GM04504 (cell line): ENCODE results near the gene LTO1.

Experiments used
- DNase-seq: peaks from one replicate; pipeline ENCODE4 v3.0.0-alpha.2; 2012; ENCODE audit warnings: low read depth

LTO1 gene

DNA sequence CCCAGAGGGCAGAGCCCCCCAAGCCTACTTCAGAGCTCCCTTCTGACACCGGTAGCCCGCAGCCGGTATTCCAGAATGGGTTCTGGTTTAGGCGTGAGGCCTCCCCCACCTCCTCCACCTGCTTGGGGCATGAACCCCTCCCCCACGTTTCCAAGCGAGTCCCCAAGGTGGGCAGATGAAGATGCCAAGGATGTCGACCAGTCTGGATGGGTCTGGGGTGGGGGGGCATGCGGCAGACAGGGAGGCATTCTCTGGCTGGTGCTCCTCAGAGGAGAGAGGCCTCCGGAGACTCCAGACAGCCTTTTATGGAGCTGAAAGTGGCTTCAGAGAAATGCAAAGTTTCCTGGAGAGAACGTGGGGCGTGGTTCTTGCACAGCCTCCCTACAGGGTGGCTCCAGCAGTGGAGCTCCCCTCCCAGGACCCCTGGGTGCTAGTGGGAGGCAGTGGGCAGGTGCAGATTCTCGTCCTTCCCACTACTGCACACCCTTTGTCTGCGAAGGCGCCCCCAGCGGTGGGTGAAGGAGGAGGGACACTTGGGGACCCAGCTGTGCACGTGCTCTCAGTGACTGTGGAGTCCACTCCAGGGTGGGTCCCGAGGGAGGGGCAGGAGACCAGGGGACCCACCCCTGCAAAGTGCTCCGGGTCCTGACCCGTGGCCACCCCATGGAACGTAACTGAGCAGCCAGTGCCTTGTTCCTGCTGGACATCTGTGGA is 30.0 kb downstream of the LTO1 start:
- DNase-seq: no peak

DNA sequence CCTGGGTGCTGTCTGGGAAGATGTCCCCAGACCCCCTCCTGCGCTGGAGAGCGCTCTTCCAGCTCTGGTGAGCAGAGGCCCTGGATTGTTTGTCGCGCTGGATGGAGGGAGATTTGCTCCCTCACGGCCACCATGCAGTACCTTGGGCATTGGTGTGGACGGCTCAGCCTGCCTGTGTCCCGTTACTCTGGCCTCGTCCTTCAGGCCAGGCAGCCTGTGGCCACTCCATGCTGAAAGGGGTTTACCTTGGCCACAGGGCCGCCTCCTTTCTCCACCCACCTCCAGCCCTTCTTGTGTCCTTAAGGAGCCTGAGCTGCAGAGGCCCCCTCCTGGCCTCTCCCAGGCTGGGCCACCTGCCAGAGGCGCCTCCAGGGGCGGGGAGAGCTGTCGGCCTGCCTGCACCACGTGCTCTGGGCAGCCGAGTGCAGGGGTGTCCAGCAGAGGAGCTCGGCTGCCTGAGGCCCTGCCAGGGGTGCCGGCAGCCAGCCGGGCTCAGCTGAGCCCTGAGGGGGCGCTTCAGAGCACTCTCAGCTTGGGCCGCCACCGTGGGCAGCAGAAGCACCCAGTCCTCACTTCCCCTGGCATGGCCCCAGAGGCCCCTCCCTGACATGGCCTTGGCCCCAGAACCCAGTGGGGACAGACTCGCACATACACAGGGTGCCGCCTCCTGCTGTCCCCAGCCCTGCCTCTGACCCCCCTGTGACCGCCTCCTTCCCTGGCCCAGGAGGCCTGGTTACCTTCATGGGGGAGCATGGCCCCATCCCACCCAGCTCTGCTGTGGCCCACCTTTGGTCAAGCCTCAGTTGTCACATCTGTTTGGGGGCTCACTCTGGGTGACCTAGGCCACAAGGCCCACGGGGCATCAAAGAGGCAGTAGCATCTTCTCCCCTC is 30.8 kb downstream of the LTO1 start:
- peak; percentile 74 for DNase-seq

DNA sequence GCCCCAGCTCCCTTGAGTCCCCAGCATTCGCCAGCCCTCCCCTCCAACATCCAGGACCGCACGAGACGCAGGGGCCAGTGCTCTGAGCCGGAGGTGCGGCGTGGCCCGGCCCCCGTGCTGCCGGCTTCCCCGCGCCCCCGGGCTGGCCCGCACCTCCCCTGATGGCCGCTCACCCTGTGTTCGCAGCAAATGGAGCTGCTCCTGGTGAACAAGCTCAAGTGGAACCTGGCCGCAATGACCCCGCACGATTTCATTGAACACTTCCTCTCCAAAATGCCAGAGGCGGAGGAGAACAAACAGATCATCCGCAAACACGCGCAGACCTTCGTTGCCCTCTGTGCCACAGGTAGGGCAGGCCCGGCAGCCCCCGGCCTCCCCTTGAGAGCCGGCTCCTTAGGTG is 31.5 kb downstream of the LTO1 start:
- DNase-seq: no peak

DNA sequence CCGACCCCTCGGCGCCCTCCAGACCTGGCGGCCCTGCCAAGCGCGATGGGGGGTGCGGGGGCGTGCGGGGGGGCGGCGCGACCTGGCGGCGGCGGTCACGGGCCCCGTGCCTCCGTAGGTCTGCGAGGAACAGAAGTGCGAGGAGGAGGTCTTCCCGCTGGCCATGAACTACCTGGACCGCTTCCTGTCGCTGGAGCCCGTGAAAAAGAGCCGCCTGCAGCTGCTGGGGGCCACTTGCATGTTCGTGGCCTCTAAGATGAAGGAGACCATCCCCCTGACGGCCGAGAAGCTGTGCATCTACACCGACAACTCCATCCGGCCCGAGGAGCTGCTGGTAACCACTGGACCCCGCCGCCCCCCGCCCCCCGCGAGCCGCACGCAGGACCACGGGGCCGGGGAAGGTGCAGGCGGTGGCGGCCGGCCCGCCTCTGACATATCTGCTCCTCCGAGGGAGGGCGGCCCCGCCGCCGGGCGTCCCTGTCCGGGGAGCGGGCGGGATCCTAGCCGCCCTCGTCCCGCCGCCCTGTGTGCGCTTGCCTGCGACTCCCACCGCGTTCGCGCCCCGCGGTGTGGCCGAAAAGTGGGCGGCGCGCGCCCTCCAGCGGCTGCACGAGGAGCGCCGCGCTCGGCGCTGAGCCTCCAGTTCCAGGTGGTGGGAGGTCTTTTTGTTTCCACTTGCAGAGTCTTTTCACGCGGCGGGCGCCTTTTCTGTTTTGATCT is 32.1 kb downstream of the LTO1 start:
- DNase-seq: peak; percentile 53

DNA sequence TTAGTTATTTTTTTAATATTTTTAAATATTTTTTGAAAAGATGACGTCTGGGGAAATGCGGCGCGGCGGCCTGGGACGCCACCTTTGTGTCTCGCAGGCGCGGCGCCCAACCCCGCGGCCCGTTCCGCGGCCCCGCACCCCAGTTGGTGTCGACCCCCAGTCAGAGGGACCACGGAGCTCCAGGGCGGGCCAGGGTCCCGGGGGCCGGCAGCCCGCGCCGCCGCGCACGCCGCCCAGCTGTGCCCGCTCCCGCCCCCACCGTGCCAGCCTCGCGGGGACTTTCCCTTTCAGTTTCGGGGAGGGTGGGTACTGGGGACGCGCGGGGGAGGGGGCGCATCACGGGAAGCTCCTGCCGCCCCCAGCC is 32.6 kb downstream of the LTO1 start:
- no peak for DNase-seq

DNA sequence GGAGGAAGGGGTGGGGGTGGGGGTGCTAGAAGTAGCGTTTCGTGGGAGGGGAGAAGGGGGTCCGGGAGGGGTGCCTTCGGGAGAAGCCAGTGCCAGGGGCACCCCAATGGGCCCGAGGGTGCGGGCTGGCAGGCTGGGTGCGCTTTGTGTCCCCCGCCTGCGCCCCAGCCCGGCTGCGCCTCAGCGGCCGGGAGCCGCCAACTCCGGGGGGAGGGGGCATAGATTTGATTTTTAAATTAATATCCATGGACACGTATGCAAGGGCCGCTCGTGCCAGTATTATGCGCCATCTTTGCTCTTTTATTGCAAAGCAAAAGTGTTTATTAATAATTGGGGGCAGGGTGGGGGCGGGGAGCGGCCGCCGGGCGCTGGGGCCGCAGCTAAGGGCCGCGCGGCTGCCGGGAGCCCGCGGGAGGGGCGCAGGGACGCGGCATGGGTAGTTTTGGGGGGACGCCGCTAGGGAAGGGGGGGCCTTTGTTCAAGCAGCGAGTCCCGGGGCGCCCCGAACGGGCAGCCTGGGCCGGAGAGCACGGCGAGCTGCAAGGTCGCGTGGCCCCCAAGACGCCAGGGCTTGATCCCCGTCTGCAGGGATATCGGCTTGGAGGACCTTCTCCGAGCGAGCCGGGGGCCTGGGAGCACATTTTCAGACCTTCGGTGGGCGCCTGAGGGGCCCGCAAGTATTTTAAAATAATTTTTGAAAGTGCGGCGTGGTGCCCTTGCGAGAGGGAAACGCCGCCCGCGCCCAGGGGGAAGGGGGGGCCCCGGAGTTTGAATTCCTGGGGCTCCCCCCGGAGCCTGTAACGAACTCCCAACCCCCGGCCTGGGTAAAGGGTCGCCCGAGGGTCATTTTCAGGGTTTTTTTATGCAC is 33.2 kb downstream of the LTO1 start:
- no peak for DNase-seq

DNA sequence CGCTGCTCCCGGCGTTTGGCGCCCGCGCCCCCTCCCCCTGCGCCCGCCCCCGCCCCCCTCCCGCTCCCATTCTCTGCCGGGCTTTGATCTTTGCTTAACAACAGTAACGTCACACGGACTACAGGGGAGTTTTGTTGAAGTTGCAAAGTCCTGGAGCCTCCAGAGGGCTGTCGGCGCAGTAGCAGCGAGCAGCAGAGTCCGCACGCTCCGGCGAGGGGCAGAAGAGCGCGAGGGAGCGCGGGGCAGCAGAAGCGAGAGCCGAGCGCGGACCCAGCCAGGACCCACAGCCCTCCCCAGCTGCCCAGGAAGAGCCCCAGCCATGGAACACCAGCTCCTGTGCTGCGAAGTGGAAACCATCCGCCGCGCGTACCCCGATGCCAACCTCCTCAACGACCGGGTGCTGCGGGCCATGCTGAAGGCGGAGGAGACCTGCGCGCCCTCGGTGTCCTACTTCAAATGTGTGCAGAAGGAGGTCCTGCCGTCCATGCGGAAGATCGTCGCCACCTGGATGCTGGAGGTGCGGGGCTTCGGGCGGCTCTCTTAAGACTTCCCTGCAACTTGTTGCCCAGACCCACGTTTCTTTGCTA is 34.1 kb downstream of the LTO1 start, which contains the start of gene CCND1:
Gene CCND1 (plus strand): TSS at position 162 of the 587 bp plus-strand sequence. CDS start 158 bp downstream, at position 320.
- peak; percentile 82 for DNase-seq

DNA sequence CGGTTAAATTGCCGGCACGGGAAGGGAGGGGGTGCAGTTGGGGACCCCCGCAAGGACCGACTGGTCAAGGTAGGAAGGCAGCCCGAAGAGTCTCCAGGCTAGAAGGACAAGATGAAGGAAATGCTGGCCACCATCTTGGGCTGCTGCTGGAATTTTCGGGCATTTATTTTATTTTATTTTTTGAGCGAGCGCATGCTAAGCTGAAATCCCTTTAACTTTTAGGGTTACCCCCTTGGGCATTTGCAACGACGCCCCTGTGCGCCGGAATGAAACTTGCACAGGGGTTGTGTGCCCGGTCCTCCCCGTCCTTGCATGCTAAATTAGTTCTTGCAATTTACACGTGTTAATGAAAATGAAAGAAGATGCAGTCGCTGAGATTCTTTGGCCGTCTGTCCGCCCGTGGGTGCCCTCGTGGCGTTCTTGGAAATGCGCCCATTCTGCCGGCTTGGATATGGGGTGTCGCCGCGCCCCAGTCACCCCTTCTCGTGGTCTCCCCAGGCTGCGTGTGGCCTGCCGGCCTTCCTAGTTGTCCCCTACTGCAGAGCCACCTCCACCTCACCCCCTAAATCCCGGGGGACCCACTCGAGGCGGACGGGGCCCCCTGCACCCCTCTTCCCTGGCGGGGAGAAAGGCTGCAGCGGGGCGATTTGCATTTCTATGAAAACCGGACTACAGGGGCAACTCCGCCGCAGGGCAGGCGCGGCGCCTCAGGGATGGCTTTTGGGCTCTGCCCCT is 34.7 kb downstream of the LTO1 start:
- no peak for DNase-seq

DNA sequence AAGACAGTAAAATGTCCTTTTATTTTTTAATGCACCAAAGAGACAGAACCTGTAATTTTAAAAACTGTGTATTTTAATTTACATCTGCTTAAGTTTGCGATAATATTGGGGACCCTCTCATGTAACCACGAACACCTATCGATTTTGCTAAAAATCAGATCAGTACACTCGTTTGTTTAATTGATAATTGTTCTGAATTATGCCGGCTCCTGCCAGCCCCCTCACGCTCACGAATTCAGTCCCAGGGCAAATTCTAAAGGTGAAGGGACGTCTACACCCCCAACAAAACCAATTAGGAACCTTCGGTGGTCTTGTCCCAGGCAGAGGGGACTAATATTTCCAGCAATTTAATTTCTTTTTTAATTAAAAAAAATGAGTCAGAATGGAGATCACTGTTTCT is 35.3 kb downstream of the LTO1 start:
- DNase-seq: no peak

DNA sequence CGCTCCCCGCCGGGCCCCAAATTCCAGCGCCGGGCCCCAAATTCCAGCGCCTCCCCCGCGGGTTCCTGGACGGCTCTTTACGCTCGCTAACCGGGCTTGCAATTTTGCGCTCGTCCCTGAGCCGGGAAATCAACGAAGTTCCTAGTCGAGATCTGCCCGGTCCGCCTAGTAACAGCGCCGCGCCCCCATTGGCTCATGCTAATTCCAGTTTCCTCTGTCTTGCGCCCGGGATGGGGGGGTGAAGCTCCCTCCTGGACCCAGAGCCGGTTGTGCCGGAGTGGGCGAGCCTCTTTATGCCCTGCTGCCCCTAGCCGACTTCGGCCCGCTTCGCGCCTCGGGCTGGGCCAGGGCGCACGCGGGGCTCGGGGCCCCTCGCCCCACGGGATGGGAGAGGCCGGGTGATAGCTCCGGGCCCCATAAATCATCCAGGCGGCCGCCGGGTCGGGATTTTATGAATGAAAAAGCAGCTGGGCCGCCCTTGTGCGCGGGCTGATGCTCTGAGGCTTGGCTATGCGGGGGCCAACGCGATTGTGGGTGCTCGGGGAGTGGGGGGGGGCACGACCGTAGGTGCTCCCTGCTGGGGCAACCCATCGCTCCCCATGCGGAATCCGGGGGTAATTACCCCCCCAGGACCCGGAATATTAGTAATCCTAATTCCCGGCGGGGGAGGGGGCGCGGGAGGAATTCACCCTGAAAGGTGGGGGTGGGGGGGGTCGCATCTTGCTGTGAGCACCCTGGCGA is 36.0 kb downstream of the LTO1 start:
- peak; percentile 92 for DNase-seq

DNA sequence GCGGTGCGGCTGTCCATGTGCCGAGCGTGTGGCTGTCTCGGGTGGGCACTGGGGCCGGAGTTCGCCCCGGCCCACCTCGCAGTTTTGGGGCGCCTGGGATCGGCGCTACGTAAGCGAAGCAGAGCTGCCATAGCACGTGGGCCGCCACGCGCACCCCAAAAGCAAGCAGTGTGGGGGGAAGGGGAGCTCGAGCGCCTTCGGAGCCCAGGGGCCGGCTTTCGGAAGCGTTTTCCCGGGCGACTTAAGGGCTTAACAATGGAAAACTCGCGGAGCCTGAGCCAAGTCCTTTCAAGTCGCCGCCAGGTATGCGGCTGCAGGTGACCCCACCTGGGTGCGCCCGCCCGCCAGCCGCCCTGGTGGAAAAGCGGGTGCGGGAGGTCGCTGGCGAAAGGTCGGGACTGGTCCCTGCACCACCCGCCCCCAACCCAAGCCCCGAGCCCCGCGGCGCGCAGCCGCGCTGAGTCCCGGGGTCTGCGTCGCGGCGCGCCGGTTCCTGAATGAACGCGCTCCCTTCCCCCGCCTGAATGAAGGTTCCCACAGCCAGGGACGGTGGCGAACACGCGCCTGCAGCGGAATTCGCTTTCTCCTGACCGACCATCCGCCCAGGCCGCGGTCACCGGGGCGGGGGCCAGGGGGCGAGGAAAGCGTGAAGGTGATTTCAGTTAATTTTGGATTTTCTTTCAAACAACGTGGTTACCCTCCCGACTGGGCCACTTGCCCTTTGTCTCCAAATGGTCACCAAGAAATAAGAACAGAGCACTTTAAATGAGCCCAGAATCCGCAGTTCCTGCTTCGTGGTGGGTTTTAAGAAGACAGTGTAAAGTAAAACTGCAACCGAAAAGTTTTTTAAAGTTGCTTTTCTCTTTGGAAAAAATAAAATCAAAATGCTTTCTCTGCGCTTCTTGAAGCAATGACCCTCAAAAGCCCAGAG is 36.9 kb downstream of the LTO1 start:
- no peak for DNase-seq

DNA sequence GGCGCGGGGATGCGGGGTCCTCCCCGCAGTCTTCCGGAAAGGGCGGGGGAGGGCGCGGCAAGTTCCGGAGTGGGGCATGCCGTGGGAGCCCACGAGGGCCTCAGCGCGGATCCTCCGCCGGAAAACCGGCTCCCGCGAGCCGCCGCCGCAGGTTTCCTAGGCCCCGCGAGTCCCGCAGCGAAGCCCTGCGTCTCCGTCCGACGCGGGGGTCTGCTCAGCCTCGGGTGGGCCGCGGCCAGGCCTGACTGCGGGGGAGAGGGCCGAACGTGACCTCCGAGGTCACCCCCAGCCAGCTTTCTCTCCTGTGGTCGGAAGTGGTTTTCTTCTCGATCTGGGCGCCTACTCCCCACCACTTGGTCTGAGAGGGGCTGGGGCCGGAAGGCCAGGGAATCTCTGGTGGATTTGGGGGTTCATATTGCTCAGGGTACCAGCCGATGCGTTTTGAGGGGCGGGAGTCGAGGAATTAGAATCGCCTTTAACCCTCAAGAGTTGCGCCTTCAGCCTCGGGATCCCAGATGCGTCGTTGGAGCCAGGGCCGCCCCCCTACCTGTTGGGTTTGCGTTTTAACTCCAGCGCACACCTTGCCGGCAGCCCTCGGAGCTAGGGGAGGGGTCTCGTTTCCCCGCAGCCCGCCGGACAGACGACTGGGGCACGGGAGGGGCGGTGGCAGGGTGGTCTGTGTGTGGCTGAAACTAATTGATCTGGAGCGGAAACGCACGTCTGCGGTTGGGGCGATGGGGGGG is 37.8 kb downstream of the LTO1 start:
- no peak for DNase-seq

DNA sequence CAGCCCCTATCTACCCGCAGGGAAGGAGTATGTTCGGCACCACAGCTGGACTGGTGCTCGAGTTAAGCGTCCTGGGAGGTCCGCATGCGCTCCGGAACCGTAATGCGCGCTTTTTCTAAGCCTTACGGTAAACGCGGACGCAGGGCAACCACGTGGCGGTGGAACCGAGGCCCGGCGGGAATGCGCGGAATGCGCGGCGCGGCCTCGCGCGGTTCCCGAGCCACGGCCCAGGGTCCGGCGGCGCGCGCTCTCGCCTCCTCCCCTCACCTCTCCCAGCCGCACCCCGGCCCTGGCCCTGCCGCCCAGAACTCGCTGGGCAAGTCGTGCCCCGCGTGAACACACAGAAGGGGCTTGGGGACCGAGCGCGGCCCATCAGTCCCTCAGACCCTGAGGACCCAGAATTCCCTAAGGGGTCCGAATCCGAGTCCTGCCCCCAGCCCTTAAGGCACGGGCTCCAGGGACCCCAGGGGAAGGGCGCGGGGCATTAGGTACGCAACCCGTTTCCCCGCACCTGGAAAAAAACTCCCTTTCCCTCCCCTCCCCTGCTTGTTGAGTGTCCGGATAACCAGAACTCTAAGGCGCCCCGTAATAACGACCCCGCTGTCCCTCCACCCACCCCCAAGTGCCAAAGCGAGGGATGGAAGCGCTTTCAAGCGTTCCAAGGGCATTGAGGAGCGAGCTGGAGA is 38.5 kb downstream of the LTO1 start:
- peak; percentile 67 for DNase-seq

DNA sequence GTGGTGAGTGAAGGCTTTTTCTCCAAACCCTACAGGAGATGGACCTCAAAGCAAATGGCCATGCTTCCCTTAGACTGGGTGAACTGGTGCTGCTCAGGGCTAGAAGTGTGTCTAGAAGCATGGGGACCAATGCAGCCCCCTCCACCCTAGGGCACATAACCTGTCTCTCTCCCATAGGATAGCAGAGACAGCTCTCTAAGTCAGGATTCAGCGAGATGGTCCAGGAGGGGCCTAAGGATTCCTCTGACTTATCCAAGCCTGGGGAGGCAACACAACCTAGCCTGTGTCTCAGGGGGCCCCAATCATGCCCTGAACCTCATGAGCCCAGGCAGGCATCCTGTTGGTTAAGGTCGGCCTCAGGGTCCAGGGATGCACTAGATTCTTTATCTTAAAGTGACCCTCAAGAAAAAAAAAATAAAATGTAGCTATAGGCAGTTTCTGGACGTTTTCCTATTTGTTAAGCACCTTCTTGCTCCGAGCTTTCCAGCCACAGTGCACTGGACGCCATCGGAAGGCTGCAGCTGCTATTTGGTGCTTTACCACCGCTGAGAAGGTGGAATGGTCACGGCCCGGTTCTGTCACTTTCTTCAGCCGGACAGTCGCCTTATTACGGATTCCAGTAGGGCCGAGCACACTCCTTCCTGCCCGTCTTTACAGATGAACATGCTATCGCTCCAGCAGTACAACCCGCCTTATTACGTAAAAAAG is 39.2 kb downstream of the LTO1 start:
- no peak for DNase-seq

DNA sequence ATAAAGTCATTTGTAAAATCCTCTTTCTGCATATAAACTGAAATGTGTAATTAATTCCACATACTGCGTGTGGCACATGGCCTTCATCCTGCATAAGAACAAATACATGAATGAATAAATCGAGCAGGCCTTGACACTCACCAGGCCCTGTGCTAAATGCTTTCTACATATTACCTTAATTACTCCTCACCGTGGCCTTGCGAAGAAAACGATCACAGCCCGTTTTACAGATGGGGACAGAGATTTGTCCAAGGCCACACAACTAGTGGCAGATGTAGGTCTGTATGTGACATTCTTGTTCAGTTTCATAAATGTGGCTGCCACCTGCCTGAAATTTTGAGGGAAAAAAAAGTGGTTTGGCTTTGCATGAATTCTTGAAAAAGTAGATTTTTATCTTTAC is 40.0 kb downstream of the LTO1 start:
- no peak for DNase-seq

DNA sequence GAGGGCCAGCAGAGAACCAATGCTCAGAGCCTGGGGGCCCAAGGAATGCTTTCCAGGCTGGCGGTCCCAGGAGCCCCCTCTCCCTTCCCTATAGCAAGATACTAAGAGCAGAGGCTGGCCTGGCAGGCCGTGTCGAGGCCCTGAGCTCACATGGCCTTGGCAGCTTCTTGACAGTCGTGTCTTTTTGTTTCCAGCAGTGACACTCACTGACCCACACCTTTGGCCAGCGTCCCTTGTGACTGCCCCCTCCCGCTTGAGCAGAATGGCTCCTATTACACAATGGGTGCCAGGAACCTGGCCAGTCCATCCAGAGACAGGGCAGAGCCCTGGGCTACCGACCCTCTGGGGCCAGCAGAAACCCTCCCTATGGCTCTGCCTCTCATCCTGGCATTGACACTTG is 40.6 kb downstream of the LTO1 start:
- no peak for DNase-seq

DNA sequence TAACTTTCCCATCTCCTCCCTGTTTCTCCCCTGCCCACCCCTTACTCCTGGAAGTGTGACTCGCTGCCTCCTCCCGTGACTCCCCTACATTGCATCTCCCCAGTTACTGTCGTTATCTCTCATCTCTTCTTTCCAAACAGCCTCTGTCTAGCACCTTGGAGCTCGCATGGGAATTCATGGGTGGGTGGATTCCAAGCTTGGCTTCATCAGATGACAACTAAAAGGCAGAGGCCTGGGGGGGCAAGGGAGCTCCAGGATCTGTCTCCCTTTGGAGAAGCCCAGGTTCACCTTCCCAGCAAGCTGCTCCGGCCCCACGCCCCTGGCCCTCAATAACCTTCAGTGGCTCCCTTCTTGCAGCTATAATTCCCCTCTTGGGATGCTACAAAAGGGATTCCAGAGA is 41.1 kb downstream of the LTO1 start:
- no peak for DNase-seq
